HEK293 (cell line): Measurements from ENCODE around the gene RAB20.

Experiments used
- KLF16 ChIP-seq: fragments of 450-650 bp; formaldehyde crosslinking; IDR thresholded peaks from 2 replicates; pipeline ENCODE4 v1.5.1; 2017; ENCODE audit warnings: missing biosample characterization, missing genetic modification characterization
- ZBTB17 ChIP-seq: fragments of 450-650 bp; formaldehyde crosslinking; IDR thresholded peaks from 2 replicates; pipeline ENCODE4 v1.5.1; 2016; ENCODE audit warnings: missing biosample characterization, missing genetic modification characterization
- ZBTB20 ChIP-seq: fragments of 450-650 bp; formaldehyde crosslinking; IDR thresholded peaks from 2 replicates; pipeline ENCODE4 v1.5.1; 2016; ENCODE audit warnings: missing biosample characterization, missing genetic modification characterization
- ZNF202 ChIP-seq: fragments of 450-650 bp; formaldehyde crosslinking; IDR thresholded peaks from 2 replicates; pipeline ENCODE4 v1.5.1; 2016; ENCODE audit warnings: missing biosample characterization, missing genetic modification characterization, borderline replicate concordance
- ZNF596 ChIP-seq: fragments of 450-650 bp; IDR thresholded peaks from 2 replicates; pipeline ENCODE4 v1.5.0; 2018; ENCODE audit warnings: missing biosample characterization, mild to moderate bottlenecking, missing genetic modification characterization, moderate library complexity
- ZSCAN23 ChIP-seq: fragments of 450-650 bp; formaldehyde crosslinking; IDR thresholded peaks from 2 replicates; pipeline ENCODE4 v1.5.1; 2016; ENCODE audit warnings: missing biosample characterization, missing genetic modification characterization
- TF ChIP-seq, protein P1 (sequence below): fragments of 450-650 bp; formaldehyde crosslinking; IDR thresholded peaks from 2 replicates; pipeline ENCODE4 v1.5.1; 2016; ENCODE audit warnings: missing biosample characterization, missing genetic modification characterization
- TF ChIP-seq, protein P2 (sequence below): fragments of 450-650 bp; formaldehyde crosslinking; IDR thresholded peaks from 2 replicates; pipeline ENCODE4 v1.5.1; 2016; ENCODE audit warnings: missing biosample characterization, missing genetic modification characterization

DNA sequence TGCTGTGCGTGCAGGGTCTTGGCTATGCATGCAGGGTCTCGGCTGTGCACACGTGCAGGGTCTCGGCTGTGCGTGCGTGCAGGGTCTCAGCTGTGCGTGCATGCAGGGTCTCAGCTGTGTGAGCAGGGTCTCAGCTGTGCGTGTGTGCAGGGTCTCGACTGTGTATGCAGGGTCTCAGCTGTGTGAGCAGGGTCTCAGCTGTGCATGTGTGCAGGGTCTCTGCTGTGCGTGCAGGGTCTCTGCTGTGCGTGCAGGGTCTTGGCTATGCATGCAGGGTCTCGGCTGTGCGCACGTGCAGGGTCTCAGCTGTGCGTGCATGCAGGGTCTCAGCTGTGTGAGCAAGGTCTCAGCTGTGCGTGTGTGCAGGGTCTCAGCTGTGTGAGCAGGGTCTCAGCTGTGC is 42.5 kb downstream of the RAB20 start:
- TF ChIP-seq, protein P1, sequence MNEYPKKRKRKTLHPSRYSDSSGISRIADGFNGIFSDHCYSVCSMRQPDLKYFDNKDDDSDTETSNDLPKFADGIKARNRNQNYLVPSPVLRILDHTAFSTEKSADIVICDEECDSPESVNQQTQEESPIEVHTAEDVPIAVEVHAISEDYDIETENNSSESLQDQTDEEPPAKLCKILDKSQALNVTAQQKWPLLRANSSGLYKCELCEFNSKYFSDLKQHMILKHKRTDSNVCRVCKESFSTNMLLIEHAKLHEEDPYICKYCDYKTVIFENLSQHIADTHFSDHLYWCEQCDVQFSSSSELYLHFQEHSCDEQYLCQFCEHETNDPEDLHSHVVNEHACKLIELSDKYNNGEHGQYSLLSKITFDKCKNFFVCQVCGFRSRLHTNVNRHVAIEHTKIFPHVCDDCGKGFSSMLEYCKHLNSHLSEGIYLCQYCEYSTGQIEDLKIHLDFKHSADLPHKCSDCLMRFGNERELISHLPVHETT (tag by site-specific recombination), result no peak
- no peak for TF ChIP-seq ZNF596 (tag by site-specific recombination)
- TF ChIP-seq, protein P2, sequence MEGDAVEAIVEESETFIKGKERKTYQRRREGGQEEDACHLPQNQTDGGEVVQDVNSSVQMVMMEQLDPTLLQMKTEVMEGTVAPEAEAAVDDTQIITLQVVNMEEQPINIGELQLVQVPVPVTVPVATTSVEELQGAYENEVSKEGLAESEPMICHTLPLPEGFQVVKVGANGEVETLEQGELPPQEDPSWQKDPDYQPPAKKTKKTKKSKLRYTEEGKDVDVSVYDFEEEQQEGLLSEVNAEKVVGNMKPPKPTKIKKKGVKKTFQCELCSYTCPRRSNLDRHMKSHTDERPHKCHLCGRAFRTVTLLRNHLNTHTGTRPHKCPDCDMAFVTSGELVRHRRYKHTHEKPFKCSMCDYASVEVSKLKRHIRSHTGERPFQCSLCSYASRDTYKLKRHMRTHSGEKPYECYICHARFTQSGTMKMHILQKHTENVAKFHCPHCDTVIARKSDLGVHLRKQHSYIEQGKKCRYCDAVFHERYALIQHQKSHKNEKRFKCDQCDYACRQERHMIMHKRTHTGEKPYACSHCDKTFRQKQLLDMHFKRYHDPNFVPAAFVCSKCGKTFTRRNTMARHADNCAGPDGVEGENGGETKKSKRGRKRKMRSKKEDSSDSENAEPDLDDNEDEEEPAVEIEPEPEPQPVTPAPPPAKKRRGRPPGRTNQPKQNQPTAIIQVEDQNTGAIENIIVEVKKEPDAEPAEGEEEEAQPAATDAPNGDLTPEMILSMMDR (tag by site-specific recombination), result no peak
- no peak for TF ChIP-seq ZSCAN23 (tag by site-specific recombination)
- TF ChIP-seq KLF16 (tag by site-specific recombination), result no peak
- TF ChIP-seq ZBTB20 (tag by site-specific recombination), result no peak
- no peak for TF ChIP-seq ZBTB17 (tag by site-specific recombination)
- no peak for TF ChIP-seq ZNF202 (tag by site-specific recombination)
